Measurements from ENCODE around the gene MAMSTR.

MAMSTR gene

DNA sequence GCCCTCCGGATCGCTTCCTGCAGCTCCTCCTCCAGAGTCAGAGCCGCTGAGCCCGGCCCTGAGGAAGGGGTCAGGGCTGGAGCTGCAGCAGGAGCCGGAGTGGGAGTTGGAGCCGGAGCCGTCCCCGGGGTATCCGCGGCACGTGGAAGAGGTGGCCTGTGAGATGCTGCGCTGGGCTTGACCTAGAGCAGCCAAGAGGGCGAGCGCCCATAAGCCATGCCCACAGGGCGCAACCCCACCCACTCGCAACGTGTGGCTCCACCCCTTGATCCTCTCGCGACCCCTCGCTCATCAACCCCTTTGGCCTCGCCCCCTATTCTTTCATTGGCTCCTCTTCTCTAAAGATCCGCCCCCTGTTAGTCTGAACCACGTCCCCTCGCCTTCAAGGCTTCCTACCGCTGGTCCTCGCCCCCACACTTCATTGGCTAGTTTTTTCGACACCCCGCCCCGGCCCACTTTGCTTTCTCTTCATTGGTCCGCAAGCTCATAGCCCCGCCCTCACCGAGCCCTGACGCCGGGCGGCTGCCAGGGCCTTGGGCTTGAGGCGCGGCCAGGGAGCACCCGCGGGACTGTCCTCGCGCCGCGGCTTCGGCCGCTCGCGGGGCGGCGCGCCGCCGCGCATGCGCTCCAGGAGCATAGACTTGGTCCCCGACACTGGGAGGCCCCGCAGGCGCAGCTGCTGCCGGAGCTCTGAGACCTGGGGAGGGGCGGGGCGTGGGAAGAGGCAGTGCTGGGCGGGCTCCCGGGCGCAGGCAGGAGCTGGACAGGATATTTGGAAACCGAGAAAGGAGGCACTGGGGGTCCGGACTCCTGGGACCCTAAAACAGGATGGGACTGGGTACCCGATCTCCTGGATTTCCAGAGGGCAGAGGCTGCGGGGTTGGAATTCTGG, 5.4 kb downstream of the MAMSTR start:
- H3K27ac ChIP-seq, result peak overlapping the region; percentile 88
- TF ChIP-seq CTCF (conservative IDR thresholded peaks at IDR 0.05), result no peak

DNA sequence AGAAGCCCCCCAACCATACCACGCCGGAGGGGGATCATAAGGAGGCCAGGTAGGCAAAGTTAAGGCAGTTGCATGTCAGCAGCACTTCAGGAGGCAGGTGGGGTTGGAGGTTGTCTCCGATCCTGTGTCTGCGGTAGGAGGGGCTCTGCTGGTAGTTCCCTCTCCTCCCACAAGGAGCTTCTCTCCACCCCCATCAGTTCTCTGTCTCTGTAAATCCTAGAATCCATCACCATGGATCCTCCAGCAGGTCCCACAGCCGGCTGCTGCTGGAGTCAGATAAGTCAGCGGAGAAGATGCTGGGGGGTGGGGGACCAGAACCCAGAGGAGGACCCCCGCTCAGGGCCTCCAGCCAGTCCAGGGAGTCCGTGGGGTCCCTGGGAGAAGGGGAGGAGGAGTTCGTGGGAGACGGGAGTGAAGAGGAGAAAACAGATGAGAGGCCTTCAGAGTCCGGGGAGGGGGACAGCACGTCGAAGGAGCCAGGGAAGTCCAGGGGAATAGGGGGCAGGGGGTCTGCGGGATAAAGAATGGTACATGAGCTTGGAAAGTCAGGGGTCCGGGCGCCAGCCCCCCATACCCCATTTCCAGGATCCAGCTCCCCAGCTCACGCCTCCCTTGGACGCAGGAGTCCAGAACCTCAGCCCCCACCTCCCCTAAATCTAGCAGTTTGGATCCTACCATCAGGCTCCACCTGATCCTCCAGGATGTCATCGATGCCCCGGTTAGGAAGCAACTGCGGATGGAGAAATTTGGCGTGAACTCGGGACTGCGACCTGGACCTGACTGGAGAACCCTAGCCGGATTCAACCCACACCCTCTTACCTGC, 6.3 kb downstream of the MAMSTR start:
- no peak; the same call in 1 of the 2 replicates for TF ChIP-seq CTCF (conservative IDR thresholded peaks at IDR 0.05)
- peak overlapping the region; percentile 88 for H3K27ac ChIP-seq

DNA sequence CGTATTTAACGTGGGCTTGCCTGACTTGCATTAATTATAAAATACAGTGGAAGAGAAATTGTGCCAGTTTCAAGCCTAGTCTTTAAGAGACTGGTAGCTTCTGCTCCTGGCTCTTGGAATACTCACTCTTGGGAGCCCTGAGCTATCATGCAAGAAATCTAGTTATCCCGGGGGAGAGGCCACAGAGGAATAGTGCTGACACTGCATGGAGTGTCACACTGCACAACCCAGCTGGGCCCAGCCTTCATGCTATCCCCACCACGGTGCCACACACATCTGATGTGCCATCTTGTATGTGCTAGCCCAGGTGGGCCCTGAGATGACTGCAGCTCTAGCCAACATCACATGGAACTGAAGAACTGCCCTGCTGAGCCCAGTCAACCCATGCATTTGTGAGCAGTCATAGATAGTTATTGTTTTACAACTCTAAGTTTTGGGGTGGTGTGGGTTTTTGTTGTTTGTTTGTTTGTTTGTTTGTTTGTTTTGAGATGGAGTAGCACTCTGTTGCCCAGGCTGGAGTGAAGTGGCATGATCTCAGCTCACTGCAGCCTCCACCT, 8.3 kb downstream of the MAMSTR start:
- H3K27ac ChIP-seq, result no peak overlapping the region
- TF ChIP-seq CTCF (conservative IDR thresholded peaks at IDR 0.05), result no peak

- TF ChIP-seq CTCF (conservative IDR thresholded peaks at IDR 0.05), result no peak
These were observed 11.1 kb downstream of the MAMSTR start for GRCh38 chr19:48708471-48708870.

GRCh38 chr19:48705431-48705830, 14.1 kb downstream of the MAMSTR start:
- H3K27ac ChIP-seq, result no peak overlapping the region
- TF ChIP-seq CTCF (conservative IDR thresholded peaks at IDR 0.05), result no peak

More at GRCh38 chr19:48708471-48708870, 11.1 kb downstream of the MAMSTR start:
- H3K27ac ChIP-seq, result no peak overlapping the region

DNA sequence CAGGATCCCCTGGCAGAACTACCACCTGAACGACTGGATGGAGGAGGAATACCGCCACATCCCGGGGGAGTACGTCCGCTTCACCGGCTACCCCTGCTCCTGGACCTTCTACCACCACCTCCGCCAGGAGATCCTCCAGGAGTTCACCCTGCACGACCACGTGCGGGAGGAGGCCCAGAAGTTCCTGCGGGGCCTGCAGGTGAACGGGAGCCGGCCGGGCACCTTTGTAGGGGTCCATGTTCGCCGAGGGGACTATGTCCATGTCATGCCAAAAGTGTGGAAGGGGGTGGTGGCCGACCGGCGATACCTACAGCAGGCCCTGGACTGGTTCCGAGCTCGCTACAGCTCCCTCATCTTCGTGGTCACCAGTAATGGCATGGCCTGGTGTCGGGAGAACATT, 16.2 kb downstream of the MAMSTR start:
- TF ChIP-seq CTCF (conservative IDR thresholded peaks at IDR 0.05), result no peak
- no peak overlapping the region for H3K27ac ChIP-seq

- H3K27ac ChIP-seq, result no peak overlapping the region
- no peak for TF ChIP-seq CTCF (conservative IDR thresholded peaks at IDR 0.05)
These were observed 16.8 kb downstream of the MAMSTR start for GRCh38 chr19:48702701-48703100.
